Activated CD4-positive, alpha-beta T cell treated with anti-CD3 and anti-CD28 coated beads, Interleukin-2, Interleukin-4, amounts not matched to agents 100 ng/mL and 50 ng/mL, durations not matched to agents 16 hours and 8 hours (primary cell): ENCODE measurements around the gene RABGGTB.
"Not testable (repeated sequence)": the region's sequence is repeated elsewhere in the genome, so short reads cannot be mapped to it uniquely, and the experiment has no call there.

ENCODE experiments used
- DNase-seq: peaks from one replicate; pipeline ENCODE4 v3.0.0-alpha.2; 2020; ENCODE audit warnings: low spot score

The RABGGTB gene

GRCh38 chr1:75796376-75797272, 10.6 kb downstream of the RABGGTB start, which contains the start of gene MSH4:
MSH4 (plus strand) TSS chr1:75796882; CDS start chr1:75796986, 104 bp downstream.
- no peak for DNase-seq

- no peak for DNase-seq
These were observed 11.2 kb downstream of the RABGGTB start for GRCh38 chr1:75797273-75797588.

DNA sequence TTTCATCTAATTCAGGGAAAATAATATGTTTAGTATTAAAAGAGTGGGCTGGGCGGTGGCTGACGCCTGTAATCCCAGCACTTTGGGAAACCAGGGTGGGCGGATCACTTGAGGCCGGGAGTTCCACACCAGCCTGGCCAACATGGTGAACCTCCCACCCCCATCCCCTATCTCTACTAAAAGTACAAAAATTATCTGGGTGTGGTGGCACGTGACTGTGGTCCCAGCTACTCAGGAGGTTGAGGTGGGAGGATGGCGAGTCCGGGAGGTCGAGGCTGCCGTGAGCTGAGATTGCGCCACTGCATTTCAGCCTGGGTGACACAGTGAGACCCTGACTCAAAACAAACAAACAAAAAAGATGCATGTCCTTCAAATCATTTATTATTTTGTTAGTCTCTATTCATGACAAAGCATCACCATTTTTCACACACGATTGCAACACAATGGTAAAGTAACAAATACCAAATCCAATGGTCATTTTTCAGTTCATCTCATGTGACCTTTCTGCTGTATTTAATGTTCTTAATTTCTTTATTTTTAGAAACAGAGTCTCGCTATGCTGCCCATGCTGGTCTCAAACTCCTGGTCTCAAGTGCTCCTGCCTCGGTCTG, 11.7 kb downstream of the RABGGTB start:
- DNase-seq: no peak

DNA sequence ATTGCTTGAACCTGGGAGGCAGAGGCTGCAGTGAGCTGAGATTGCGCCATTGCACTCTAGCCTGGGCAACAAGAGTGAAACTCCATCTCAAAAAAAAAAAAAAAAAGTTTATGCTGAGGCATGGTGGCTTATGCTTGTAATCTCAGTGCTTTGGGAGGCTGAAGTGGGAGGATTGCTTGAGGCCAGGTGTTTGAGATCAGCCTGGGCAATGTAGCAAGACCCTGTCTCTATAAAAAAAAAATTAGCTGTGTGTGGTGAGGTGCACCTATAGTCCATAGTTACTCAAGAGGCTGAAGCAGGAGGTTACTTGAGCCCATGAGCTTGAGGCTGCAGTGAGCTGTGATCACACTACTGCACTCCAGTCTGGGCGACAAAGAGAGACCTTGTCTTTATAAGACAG, 15.4 kb downstream of the RABGGTB start:
- not testable (repeated sequence) for DNase-seq

DNA sequence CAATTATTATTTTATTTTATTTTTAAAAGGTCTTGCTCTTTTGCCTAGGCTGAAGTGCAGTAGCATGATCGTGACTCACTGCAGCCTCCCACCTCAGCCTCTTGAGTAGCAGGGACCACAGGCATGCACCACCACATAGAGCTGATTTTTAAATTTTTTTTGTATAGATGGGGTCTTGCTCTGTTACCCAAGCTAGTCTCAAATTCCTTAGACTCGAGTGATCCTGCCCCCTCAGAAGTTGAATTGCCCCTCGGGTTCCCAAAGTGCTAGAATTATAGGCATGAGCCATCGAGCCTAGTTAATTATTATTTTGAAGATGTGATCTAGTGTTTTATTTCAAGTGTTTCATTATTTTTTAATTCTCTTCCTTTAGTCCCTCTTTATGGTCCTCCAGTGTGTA, 22.9 kb downstream of the RABGGTB start:
- DNase-seq: no peak

DNA sequence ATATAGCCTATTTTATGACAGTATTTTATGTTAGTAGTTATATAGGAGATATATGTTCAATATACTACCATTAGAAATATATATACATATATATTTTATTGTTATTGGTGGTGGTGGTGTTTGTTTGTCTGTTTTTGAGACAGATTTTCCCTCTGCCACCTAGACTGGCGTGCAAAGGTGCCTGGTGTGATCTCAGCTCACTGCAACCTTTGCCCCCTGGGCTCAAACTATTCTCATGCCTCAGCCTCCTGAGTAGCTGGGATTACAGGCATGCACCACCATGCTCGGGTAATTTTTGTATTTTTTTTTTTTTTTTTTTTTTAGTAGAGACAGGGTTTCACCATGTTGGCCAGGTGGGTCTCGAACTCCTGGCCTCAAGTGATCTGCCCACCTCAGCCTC, 24.1 kb downstream of the RABGGTB start:
- not testable (repeated sequence) for DNase-seq

DNA sequence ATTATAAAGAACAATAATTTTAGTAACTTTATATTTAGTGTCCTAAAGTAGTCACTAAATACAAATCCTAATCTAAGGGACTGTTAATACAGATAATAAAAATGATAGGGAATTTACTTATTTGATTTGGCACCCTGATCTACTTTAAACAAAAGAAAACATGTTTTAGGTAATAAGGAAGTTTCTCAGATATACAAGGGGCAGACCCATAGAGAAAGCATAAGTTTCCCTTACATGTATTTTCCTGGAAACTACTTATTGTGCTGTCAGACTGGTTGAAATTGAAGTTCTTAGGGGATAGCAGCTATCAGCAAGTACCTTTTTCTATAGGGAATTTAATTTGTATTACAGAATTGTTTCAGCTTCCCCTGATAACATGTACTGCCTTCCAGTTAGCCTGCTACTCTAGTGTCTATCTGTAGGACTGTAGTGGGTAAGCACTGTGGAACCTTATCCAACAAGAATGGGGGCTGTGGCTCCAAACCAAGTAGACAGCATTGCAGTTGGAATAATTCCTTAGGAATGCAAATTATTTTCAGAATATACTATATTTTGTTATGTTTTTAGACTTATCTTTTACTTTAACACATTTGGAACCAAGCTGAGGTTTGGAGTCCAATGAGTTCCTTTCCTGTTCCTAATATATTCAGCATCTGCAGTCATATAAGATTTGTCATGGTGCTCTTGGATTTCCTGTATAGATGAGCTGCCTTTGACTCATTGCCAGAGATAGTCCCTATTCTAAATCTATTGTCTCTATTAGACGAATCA, 25.3 kb downstream of the RABGGTB start:
- DNase-seq: no peak

- no peak for DNase-seq
These were observed 26.0 kb downstream of the RABGGTB start for GRCh38 chr1:75812065-75812464.

- not testable (repeated sequence) for DNase-seq
These were observed 37.5 kb downstream of the RABGGTB start for GRCh38 chr1:75823596-75823995.

GRCh38 chr1:75836528-75837100, 50.6 kb downstream of the RABGGTB start:
- no peak for DNase-seq

DNA sequence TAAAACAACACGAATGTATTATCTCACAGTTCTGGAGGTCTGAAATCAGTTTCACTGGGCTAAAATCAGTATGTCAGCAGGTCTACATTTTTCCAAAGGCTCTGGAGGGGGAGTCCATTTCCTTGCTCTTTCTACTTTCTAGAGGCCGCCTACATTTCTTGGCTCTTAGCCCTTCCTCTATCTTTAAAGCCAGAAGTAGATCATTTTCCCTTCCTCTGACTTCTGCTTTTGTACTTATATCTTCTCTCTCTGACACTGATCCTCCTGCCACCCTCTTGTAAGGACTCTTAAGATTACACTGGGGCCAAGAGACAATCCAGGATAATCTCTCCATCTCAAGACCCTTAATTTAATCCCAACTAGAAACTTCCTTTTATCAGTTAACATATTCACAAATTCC, 52.0 kb downstream of the RABGGTB start:
- no peak for DNase-seq

DNA sequence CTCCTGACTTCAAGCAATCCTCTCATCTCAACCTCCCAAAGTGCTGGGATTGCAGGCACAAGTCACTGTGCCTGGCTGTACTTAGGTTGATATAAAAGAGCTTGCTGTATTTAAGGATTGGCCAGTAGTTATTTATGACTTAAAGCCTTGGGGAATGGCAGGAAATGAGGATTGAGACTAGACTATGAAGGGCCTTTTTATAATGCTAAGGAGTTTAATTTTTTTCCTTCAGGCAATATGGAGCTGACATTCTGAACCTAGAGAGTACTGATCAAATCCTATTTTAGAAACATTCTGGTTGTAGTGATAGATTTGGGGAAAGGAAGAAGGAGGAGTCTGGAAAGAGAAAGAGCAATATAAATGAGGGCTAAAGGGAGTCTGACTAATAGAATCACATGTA, 55.4 kb downstream of the RABGGTB start:
- no peak for DNase-seq
